Body of pancreas (tissue), 4 donors: ENCODE measurements around the gene PRKD1. TPM values are rescaled to one million over a fixed set of nuclear protein-coding genes. Genes with fewer than 3 reads are reported as not detected.

Experiments
- ATAC-seq: fragments of 150-250 bp; one replicate; pipeline ENCODE4 v1.9.1; 2016
- DNase-seq, 4 donors: peaks; one replicate each; pipeline ENCODE4 v3.0.0-alpha.2; 2019
- H3K27ac ChIP-seq, 4 donors: fragments of 200-600 bp; sonication (generic); 1 replicate in 3 of 4; 2 replicates in 1 of 4; pipeline versions ENCODE4 v1.5.1 to v1.6.1; 2016 to 2019; ENCODE audit warnings: mild to moderate bottlenecking in 1 of 4, mixed read lengths in 1 of 4, moderate library complexity in 1 of 4
- H3K27me3 ChIP-seq, 2 donors: fragments of 200-600 bp; sonication (generic); one replicate each; pipeline ENCODE4 v1.6.0; 2016; ENCODE audit warnings: mild to moderate bottlenecking in 1 of 2
- H3K36me3 ChIP-seq, 2 donors: fragments of 200-600 bp; sonication (generic); replicated peaks in 1 of 2; 2 replicates each; pipeline ENCODE4 v1.5.1; 2016; ENCODE audit warnings: low read depth in 2 of 2; ENCODE audit not compliant: insufficient read depth in 1 of 2
- H3K4me1 ChIP-seq: fragments of 200-600 bp; sonication (generic); one replicate; pipeline ENCODE4 v1.6.0; 2016
- H3K4me3 ChIP-seq, 2 donors: fragments of 200-600 bp; sonication (generic); 1 replicate in 1 of 2; 2 replicates in 1 of 2; pipeline ENCODE4 v1.5.1; 2016 to 2019
- H3K9me3 ChIP-seq, 3 donors: fragments of 200-600 bp; sonication (generic); 1 replicate in 2 of 3; 2 replicates in 1 of 3; pipeline ENCODE4 v1.5.1; 2016
- CTCF ChIP-seq, 7 experiments: fragments of 450-650 bp in 4 of 7; fragments of 200-600 bp in 3 of 7; sonication (generic) in 3 of 7; IDR thresholded peaks; one replicate each; pipeline ENCODE4 v1.5.1; 2016 to 2019; ENCODE audit warnings: antibody characterized with exemption in 7 of 7
- POLR2A ChIP-seq, 3 donors: fragments of 450-650 bp; IDR thresholded peaks; one replicate each; pipeline ENCODE4 v1.6.1; 2016; ENCODE audit warnings: antibody characterized with exemption in 3 of 3, mild to moderate bottlenecking in 2 of 3
- WGBS, 2 donors: methylation state at CpG; one replicate each; pipeline ENCODE4 v1.1.5; 2017; 5-methylcytosine and 5-hydroxymethylcytosine counted together
- intact Hi-C: fragments of 100-400 bp; cut with DNase I; formaldehyde crosslinking; loops from one replicate; pipeline ENCODE4 v1.15.1; 2023
- total RNA-seq, 2 donors: library from RNA; depleted of rRNA; stranded (reverse); fragments of >200 nt; gene quantifications; one replicate each; pipeline ENCODE4 v1.1.0, GENCODE V29; 2016

Gene PRKD1
- total RNA-seq, 2 donors from 2014 or later = 5.3 to 14.8 TPM

- H3K9me3 ChIP-seq = no peaks in the 10 kb centered on the region
- no peaks in the 10 kb centered on the region for H3K36me3 ChIP-seq
- H3K4me1 ChIP-seq = peaks cover 17% of the 10 kb centered on the region
- 0 to 2% methylated on average over 26 to 51 of the region's 51 CpGs for WGBS, 2 donors
- DNase-seq (peak; percentile 69 to 78 (median 70)), ATAC-seq (peak; percentile 74)
- H3K27ac ChIP-seq = peak overlapping the region; percentile 13 to 81 (median 71)
- intact Hi-C loops = no loop called here
- H3K4me3 ChIP-seq = peak overlapping the region; percentile 14 to 26
- TF ChIP-seq POLR2A (IDR thresholded peaks at IDR 0.05) (peak; percentile 17 to 48 (median 48)), CTCF (IDR thresholded peaks at IDR 0.05) (peak in 3 of 7 experiments; percentile 13 to 46 (median 42))
- no peaks in the 10 kb centered on the region for H3K27me3 ChIP-seq
Measured at GRCh38 chr14:29926701-29927375, 809 bp downstream of the PRKD1 start.

- peaks cover 17% of the 10 kb centered on the region for H3K4me1 ChIP-seq
- TF ChIP-seq CTCF (IDR thresholded peaks at IDR 0.05) (no peak), POLR2A (IDR thresholded peaks at IDR 0.05) (no peak)
- H3K9me3 ChIP-seq = no peaks in the 10 kb centered on the region
- H3K4me3 ChIP-seq = peak overlapping the region in 1 of 2 donors; percentile 26
- H3K27me3 ChIP-seq = no peaks in the 10 kb centered on the region
- WGBS, 2 donors = 11 to 14% methylated on average over 8 of the region's 8 CpGs
- intact Hi-C loops = no loop called here
- ATAC-seq (no peak), DNase-seq (no peak)
- H3K27ac ChIP-seq = no peak overlapping the region
- H3K36me3 ChIP-seq = no peaks in the 10 kb centered on the region
Measured at GRCh38 chr14:29926228-29926627, 1.4 kb downstream of the PRKD1 start.

- TF ChIP-seq CTCF (IDR thresholded peaks at IDR 0.05) = no peak
- TF ChIP-seq POLR2A (IDR thresholded peaks at IDR 0.05) = no peak
- Histone ChIP-seq H3K9me3 (no peaks in the 10 kb centered on the region), H3K27ac (no peak overlapping the region), H3K27me3 (no peaks in the 10 kb centered on the region), H3K4me1 (peaks cover 17% of the 10 kb centered on the region), H3K4me3 (no peak overlapping the region), H3K36me3 (no peaks in the 10 kb centered on the region)
- ATAC-seq (no peak), DNase-seq (no peak)
- intact Hi-C loops = no loop called here
- WGBS, 2 donors = 45 to 47% methylated on average over 3 of the region's 3 CpGs
Measured at GRCh38 chr14:29925736-29926135, 1.9 kb downstream of the PRKD1 start.

- 69 to 75% methylated on average over 5 of the region's 5 CpGs for WGBS, 2 donors
- no peak overlapping the region for H3K4me3 ChIP-seq
- intact Hi-C loops = no loop called here
- peaks cover 17% of the 10 kb centered on the region for H3K4me1 ChIP-seq
- DNase-seq (no peak), ATAC-seq (no peak)
- no peaks in the 10 kb centered on the region for H3K36me3 ChIP-seq
- no peaks in the 10 kb centered on the region for H3K9me3 ChIP-seq
- TF ChIP-seq CTCF (IDR thresholded peaks at IDR 0.05) (no peak), POLR2A (IDR thresholded peaks at IDR 0.05) (no peak)
- H3K27me3 ChIP-seq = no peaks in the 10 kb centered on the region
- H3K27ac ChIP-seq = no peak overlapping the region
Measured at GRCh38 chr14:29925101-29925722, 2.4 kb downstream of the PRKD1 start.
